Colonic mucosa (tissue), 4 donors: ENCODE measurements around the gene BARX1. TPM values are rescaled to one million over a fixed set of nuclear protein-coding genes. Genes with fewer than 3 reads are reported as not detected.

ENCODE experiments used
- DNase-seq: peaks from one replicate; pipeline ENCODE4 v3.0.0-alpha.2; 2020
- H3K27ac ChIP-seq: fragments of 200-600 bp; one replicate; pipeline ENCODE4 v1.8.0; 2021
- H3K27me3 ChIP-seq: fragments of 200-600 bp; one replicate; pipeline ENCODE4 v1.8.0; 2021
- H3K36me3 ChIP-seq: fragments of 200-600 bp; one replicate; pipeline ENCODE4 v1.8.0; 2021
- H3K4me1 ChIP-seq: fragments of 200-600 bp; one replicate; pipeline ENCODE4 v1.8.0; 2021; ENCODE audit warnings: mild to moderate bottlenecking
- H3K4me3 ChIP-seq: fragments of 200-600 bp; one replicate; pipeline ENCODE4 v1.8.0; 2021
- H3K9ac ChIP-seq, 2 donors: one replicate each; pipeline ENCODE4 v1.7.0; 2013; ENCODE audit warnings: control low read depth in 2 of 2, low read depth in 2 of 2, low read length in 2 of 2
- H3K9me3 ChIP-seq: fragments of 200-600 bp; one replicate; pipeline ENCODE4 v1.8.0; 2021
- CTCF ChIP-seq: fragments of 200-600 bp; IDR thresholded peaks from one replicate; pipeline ENCODE4 v1.8.0; 2022; ENCODE audit warnings: antibody characterized with exemption, mild to moderate bottlenecking
- intact Hi-C: fragments of 100-400 bp; cut with DNase I; formaldehyde crosslinking; loops from one replicate; pipeline ENCODE4 v1.14.1; 2022
- total RNA-seq, 2 donors: library from RNA; stranded (reverse); fragmentation: NEBNext Ultra II Directional in 1 of 2; extraction: Animal tissue kit (Norgen Biotek cat#: 25700) in 1 of 2; gene quantifications; one replicate each; pipeline ENCODE4 v1.2.1, GENCODE V29; 2021
- donor health status: healthy.
- donor health status: DM: no; HTN: no; CAD: no.
- donor health status: DM: no; HTN: no; CAD: no.

BARX1 gene
- total RNA-seq, 2 donors from 2014 or later, result not detected

GRCh38 chr9:93955981-93956784, 1.0 kb upstream of the BARX1 start:
- no peak for DNase-seq
- Histone ChIP-seq H3K36me3 (no peaks in the 10 kb centered on the region), H3K9me3 (no peaks in the 10 kb centered on the region), H3K27ac (no peak overlapping the region), H3K9ac (no peak overlapping the region), H3K4me3 (no peak overlapping the region), H3K27me3 (peaks cover 96% of the 10 kb centered on the region), H3K4me1 (peaks cover 38% of the 10 kb centered on the region)
- intact Hi-C loops, result no loop called here
- no peak for TF ChIP-seq CTCF

- no peak for DNase-seq
- Histone ChIP-seq H3K36me3 (no peaks in the 10 kb centered on the region), H3K27ac (no peak overlapping the region), H3K4me3 (no peak overlapping the region), H3K27me3 (peaks cover 96% of the 10 kb centered on the region), H3K9me3 (no peaks in the 10 kb centered on the region), H3K9ac (no peak overlapping the region), H3K4me1 (peaks cover 29% of the 10 kb centered on the region)
- TF ChIP-seq CTCF, result no peak
- intact Hi-C loops, result no loop called here
These were observed 607 bp downstream of the BARX1 start for GRCh38 chr9:93954434-93955061.

DNA sequence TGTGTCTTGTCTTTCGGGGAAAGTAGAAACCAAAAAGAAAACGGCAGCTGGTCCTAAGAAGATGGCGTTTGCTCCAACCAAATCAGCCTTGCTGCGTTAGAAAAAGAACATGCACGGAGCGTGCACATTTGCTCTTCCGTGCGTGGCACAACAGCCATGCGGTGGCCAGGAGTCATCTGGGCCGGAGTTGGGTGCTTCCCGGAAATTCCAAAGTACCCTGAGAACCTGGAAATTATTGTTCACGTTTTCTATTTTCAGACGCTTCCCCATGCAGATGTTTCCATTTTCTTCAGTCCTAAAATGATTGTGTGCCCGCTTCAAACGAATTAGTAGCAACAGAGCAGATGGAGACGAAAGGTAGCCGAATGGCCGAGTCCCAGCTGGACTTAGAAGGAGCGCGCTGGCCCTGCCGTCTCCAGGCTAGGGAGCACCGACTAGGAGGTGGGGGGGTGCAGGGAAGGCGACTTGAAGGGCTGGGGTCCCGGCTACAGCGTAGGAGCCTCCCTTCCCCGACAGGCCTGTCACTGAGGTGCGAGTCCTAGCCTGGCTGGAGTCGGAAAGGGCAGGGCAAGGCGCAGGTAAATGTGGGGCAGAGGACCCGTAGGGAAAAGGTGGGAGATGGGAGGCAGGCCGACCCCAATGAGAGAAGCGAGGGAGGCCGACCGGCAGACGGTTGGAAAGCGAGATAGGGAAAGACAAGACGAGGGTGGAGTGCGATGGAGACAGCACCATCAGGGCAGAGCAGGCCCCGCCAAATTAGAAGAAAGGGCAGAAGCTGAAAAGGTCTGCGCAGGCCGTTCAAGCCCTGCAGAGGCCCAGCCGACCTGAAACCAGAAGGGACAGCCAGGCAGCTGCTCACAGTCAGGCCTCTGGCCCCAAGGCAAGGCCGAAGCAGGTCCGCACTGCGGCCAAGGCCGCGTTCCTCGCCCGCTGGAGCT, 1.4 kb downstream of the BARX1 start:
- Histone ChIP-seq H3K9me3 (no peaks in the 10 kb centered on the region), H3K36me3 (no peaks in the 10 kb centered on the region), H3K4me1 (peaks cover 21% of the 10 kb centered on the region), H3K9ac (no peak overlapping the region), H3K4me3 (no peak overlapping the region), H3K27ac (no peak overlapping the region), H3K27me3 (peaks cover 96% of the 10 kb centered on the region)
- DNase-seq, result no peak
- intact Hi-C loops, result no loop called here
- TF ChIP-seq CTCF, result no peak

- H3K9me3 ChIP-seq, result no peaks in the 10 kb centered on the region
- intact Hi-C loops, result no loop called here
- H3K27me3 ChIP-seq, result peaks cover 96% of the 10 kb centered on the region
- no peak overlapping the region for H3K27ac ChIP-seq
- no peaks in the 10 kb centered on the region for H3K36me3 ChIP-seq
- no peak overlapping the region for H3K9ac ChIP-seq
- H3K4me1 ChIP-seq, result peaks cover 16% of the 10 kb centered on the region
- no peak for DNase-seq
- no peak overlapping the region for H3K4me3 ChIP-seq
- TF ChIP-seq CTCF, result no peak
These were observed 2.2 kb downstream of the BARX1 start for GRCh38 chr9:93952784-93953495.
